ENCODE measurements around the gene BROX. TPM values are rescaled to one million over a fixed set of nuclear protein-coding genes. Genes with fewer than 3 reads are reported as not detected.

Gene BROX
- total RNA-seq, 2 donors from 2014 or later: 22.8 to 26.3 TPM

GRCh38 chr1:222768592-222768991 is 56.2 kb downstream of the BROX start:
- Mint-ChIP-seq H3K36me3 (ENCODE audit: low read depth) (peaks cover 4% of the 10 kb centered on the region), H3K27me3 (ENCODE audit: insufficient read depth) (peaks cover 6% of the 10 kb centered on the region), H3K9me3 (peaks cover 35% of the 10 kb centered on the region), H3K4me1 (peaks cover 5% of the 10 kb centered on the region), H3K27ac (no peak overlapping the region), H3K4me3 (no peak overlapping the region)
- H3K27me3 ChIP-seq (ENCODE audit: control insufficient read depth, insufficient read depth, low read length, poor library complexity, severe bottlenecking): no peaks in the 10 kb centered on the region
- H3K9ac ChIP-seq (ENCODE audit: extremely low read depth, low read length, poor library complexity, severe bottlenecking): no peak overlapping the region
- TF ChIP-seq, protein P1, sequence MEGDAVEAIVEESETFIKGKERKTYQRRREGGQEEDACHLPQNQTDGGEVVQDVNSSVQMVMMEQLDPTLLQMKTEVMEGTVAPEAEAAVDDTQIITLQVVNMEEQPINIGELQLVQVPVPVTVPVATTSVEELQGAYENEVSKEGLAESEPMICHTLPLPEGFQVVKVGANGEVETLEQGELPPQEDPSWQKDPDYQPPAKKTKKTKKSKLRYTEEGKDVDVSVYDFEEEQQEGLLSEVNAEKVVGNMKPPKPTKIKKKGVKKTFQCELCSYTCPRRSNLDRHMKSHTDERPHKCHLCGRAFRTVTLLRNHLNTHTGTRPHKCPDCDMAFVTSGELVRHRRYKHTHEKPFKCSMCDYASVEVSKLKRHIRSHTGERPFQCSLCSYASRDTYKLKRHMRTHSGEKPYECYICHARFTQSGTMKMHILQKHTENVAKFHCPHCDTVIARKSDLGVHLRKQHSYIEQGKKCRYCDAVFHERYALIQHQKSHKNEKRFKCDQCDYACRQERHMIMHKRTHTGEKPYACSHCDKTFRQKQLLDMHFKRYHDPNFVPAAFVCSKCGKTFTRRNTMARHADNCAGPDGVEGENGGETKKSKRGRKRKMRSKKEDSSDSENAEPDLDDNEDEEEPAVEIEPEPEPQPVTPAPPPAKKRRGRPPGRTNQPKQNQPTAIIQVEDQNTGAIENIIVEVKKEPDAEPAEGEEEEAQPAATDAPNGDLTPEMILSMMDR (conservative IDR thresholded peaks at IDR 0.05): no peak
- no peaks in the 10 kb centered on the region for H3K36me3 ChIP-seq (ENCODE audit: control insufficient read depth, insufficient read depth, low read length)
- no peak for DNase-seq
- no peak overlapping the region for H3K27ac ChIP-seq (ENCODE audit: low read depth, low read length)
- H3K4me1 ChIP-seq (ENCODE audit: control insufficient read depth, insufficient read depth, low read length): no peaks in the 10 kb centered on the region
- peaks cover 28% of the 10 kb centered on the region for H3K9me3 ChIP-seq (ENCODE audit: control insufficient read depth, low read length)
- no peak overlapping the region for H3K4me3 ChIP-seq (ENCODE audit: low read length)

GRCh38 chr1:222769181-222769580 is 56.8 kb downstream of the BROX start:
- Histone ChIP-seq H3K36me3 (ENCODE audit: control insufficient read depth, insufficient read depth, low read length) (no peaks in the 10 kb centered on the region), H3K4me1 (ENCODE audit: control insufficient read depth, insufficient read depth, low read length) (no peaks in the 10 kb centered on the region), H3K4me3 (ENCODE audit: low read length) (no peak overlapping the region), H3K9ac (ENCODE audit: extremely low read depth, low read length, poor library complexity, severe bottlenecking) (no peak overlapping the region), H3K27ac (ENCODE audit: low read depth, low read length) (no peak overlapping the region), H3K9me3 (ENCODE audit: control insufficient read depth, low read length) (peaks cover 28% of the 10 kb centered on the region), H3K27me3 (ENCODE audit: control insufficient read depth, insufficient read depth, low read length, poor library complexity, severe bottlenecking) (no peaks in the 10 kb centered on the region)
- TF ChIP-seq, protein P1 (conservative IDR thresholded peaks at IDR 0.05): peak; percentile 56
- no peak overlapping the region for H3K4me3 Mint-ChIP-seq
- WGBS, 2 experiments (ENCODE audit: insufficient coverage in 1 of 2, insufficient read length in 1 of 2): 100% methylated on average over 1 of the region's 1 CpG; no CpG with 5 or more reads in 1 of the 2 experiments
- H3K27me3 Mint-ChIP-seq (ENCODE audit: insufficient read depth): peaks cover 4% of the 10 kb centered on the region
- DNase-seq: no peak
- peaks cover 4% of the 10 kb centered on the region for H3K36me3 Mint-ChIP-seq (ENCODE audit: low read depth)
- peaks cover 5% of the 10 kb centered on the region for H3K4me1 Mint-ChIP-seq
- peaks cover 34% of the 10 kb centered on the region for H3K9me3 Mint-ChIP-seq
- H3K27ac Mint-ChIP-seq: no peak overlapping the region

GRCh38 chr1:222769971-222770620 is 57.7 kb downstream of the BROX start:
- peaks cover 28% of the 10 kb centered on the region for H3K9me3 Mint-ChIP-seq
- H3K27ac ChIP-seq (ENCODE audit: low read depth, low read length): no peak overlapping the region

More at GRCh38 chr1:222769971-222770620, 57.7 kb downstream of the BROX start:
- WGBS, 2 experiments (ENCODE audit: insufficient coverage in 1 of 2, insufficient read length in 1 of 2): 88% methylated on average over 2 of the region's 2 CpGs; no CpG with 5 or more reads in 1 of the 2 experiments
- peaks cover 5% of the 10 kb centered on the region for H3K4me1 Mint-ChIP-seq
- Histone ChIP-seq H3K4me1 (ENCODE audit: control insufficient read depth, insufficient read depth, low read length) (no peaks in the 10 kb centered on the region), H3K9me3 (ENCODE audit: control insufficient read depth, low read length) (peaks cover 28% of the 10 kb centered on the region), H3K4me3 (ENCODE audit: low read length) (no peak overlapping the region), H3K27me3 (ENCODE audit: control insufficient read depth, insufficient read depth, low read length, poor library complexity, severe bottlenecking) (no peaks in the 10 kb centered on the region), H3K9ac (ENCODE audit: extremely low read depth, low read length, poor library complexity, severe bottlenecking) (no peak overlapping the region), H3K36me3 (ENCODE audit: control insufficient read depth, insufficient read depth, low read length) (no peaks in the 10 kb centered on the region)
- H3K4me3 Mint-ChIP-seq: no peak overlapping the region
- no peak for DNase-seq
- no peak overlapping the region for H3K27ac Mint-ChIP-seq
- H3K36me3 Mint-ChIP-seq (ENCODE audit: low read depth): peaks cover 4% of the 10 kb centered on the region
- no peaks in the 10 kb centered on the region for H3K27me3 Mint-ChIP-seq (ENCODE audit: insufficient read depth)
- TF ChIP-seq, protein P1 (conservative IDR thresholded peaks at IDR 0.05): no peak
